B cell (primary cell): ENCODE measurements around the gene GNA12. TPM values are rescaled to one million over a fixed set of nuclear protein-coding genes. Genes with fewer than 3 reads are reported as not detected.

Experiments used
- ATAC-seq: fragments of 200-7000 bp; cut with Tn5 transposase; one replicate; pipeline ENCODE4 v1.10.0; 2021; ENCODE audit warnings: low read depth, mild to moderate bottlenecking, moderate number of reproducible peaks, moderate library complexity
- CTCF ChIA-PET: fragments of 350-600 bp; sonication (Branson Sonifier 250); formaldehyde crosslinking; loops from one replicate; lab custom pipeline; 2021; ENCODE audit warnings: antibody characterized with exemption, inconsistent platforms; lab: Charles Lee
- POLR2A ChIA-PET: fragments of 350-600 bp; sonication (Branson Sonifier 250); formaldehyde crosslinking; loops from one replicate; lab custom pipeline; 2021; ENCODE audit warnings: antibody characterized with exemption; lab: Charles Lee
- DNase-seq: peaks from one replicate; pipeline ENCODE4 v3.0.0; 2013
- H2AFZ ChIP-seq: 2 replicates; pipeline ENCODE4 v1.6.1; 2012; ENCODE audit warnings: mild to moderate bottlenecking, low read depth, low read length; ENCODE audit not compliant: insufficient read depth, poor library complexity, severe bottlenecking
- H3K27ac ChIP-seq, 2 donors: 1 replicate in 1 of 2; 2 replicates in 1 of 2; pipeline ENCODE4 v1.5.1; 2012 to 2013; ENCODE audit warnings: low read length in 2 of 2, mild to moderate bottlenecking in 2 of 2, moderate library complexity in 1 of 2
- H3K27me3 ChIP-seq, 4 experiments: fragments of 200-600 bp in 1 of 4; sonication (generic) in 1 of 4; replicated peaks in 1 of 4; 1 replicate in 2 of 4; 2 replicates in 2 of 4; pipeline versions ENCODE4 v1.6.1 to v1.7.0; 2013 to 2016; ENCODE audit warnings: low read length in 3 of 4, mild to moderate bottlenecking in 2 of 4, mixed read lengths in 1 of 4, moderate library complexity in 1 of 4; ENCODE audit not compliant: insufficient read depth in 4 of 4, control insufficient read depth in 3 of 4; ENCODE audit errors: control extremely low read depth in 1 of 4
- H3K36me3 ChIP-seq, 2 experiments: replicated peaks in 1 of 2; 1 replicate in 1 of 2; 2 replicates in 1 of 2; pipeline versions ENCODE4 v1.6.1 to v1.7.1; 2013; ENCODE audit warnings: low read length in 1 of 2; ENCODE audit not compliant: insufficient read depth in 2 of 2, control insufficient read depth in 1 of 2; ENCODE audit errors: control extremely low read depth in 1 of 2, extremely low read depth in 1 of 2
- H3K4me1 ChIP-seq, 2 donors: fragments of 200-600 bp in 1 of 2; sonication (generic) in 1 of 2; 1 replicate in 1 of 2; 2 replicates in 1 of 2; pipeline versions ENCODE4 v1.5.1 to v1.6.1; 2013 to 2017; ENCODE audit warnings: low read length in 2 of 2; ENCODE audit not compliant: control insufficient read depth in 2 of 2, insufficient read depth in 2 of 2
- H3K4me2 ChIP-seq: replicated peaks from 2 replicates; pipeline ENCODE3; 2012; ENCODE audit warnings: mild to moderate bottlenecking, low read depth, low read length; ENCODE audit not compliant: poor library complexity, severe bottlenecking
- H3K4me3 ChIP-seq, 5 experiments: fragments of 200-600 bp in 1 of 5; sonication (generic) in 1 of 5; 1 replicate in 3 of 5; 2 replicates in 2 of 5; pipeline versions ENCODE4 v1.5.1 to v1.7.0; 2011 to 2016; ENCODE audit warnings: low read length in 4 of 5, mild to moderate bottlenecking in 4 of 5, low read depth in 2 of 5, control low read depth in 1 of 5, moderate library complexity in 1 of 5; ENCODE audit not compliant: insufficient read depth in 1 of 5; ENCODE audit errors: control extremely low read depth in 1 of 5, extremely low read depth in 1 of 5
- H3K79me2 ChIP-seq: fragments of 200-600 bp; sonication (generic); one replicate; pipeline ENCODE4 v1.6.0; 2016; ENCODE audit warnings: low read length; ENCODE audit not compliant: control insufficient read depth, insufficient read depth
- H3K9ac ChIP-seq: fragments of 200-600 bp; sonication (generic); 2 replicates; pipeline ENCODE4 v1.6.1; 2017; ENCODE audit warnings: mild to moderate bottlenecking, low read length, moderate library complexity
- H3K9me3 ChIP-seq, 3 donors: one replicate each; pipeline versions ENCODE4 v1.6.1 to v1.7.1; 2013; ENCODE audit warnings: low read length in 2 of 3; ENCODE audit not compliant: control insufficient read depth in 2 of 3, insufficient read depth in 1 of 3; ENCODE audit errors: control extremely low read depth in 1 of 3
- H4K20me1 ChIP-seq: 2 replicates; pipeline ENCODE4 v1.6.0; 2012; ENCODE audit warnings: mild to moderate bottlenecking, low read length; ENCODE audit not compliant: insufficient read depth, control insufficient read depth, poor library complexity, severe bottlenecking
- H3K27ac Mint-ChIP-seq: one replicate; pipeline ENCODE4 v1.8.0; 2021; ENCODE audit warnings: mixed read lengths
- H3K27me3 Mint-ChIP-seq: one replicate; pipeline ENCODE4 v1.8.0; 2021; ENCODE audit warnings: mixed read lengths
- H3K4me1 Mint-ChIP-seq: one replicate; pipeline ENCODE4 v1.8.0; 2021; ENCODE audit warnings: mixed read lengths
- H3K4me3 Mint-ChIP-seq: one replicate; pipeline ENCODE4 v1.8.0; 2021; ENCODE audit warnings: mixed read lengths
- H3K9me3 Mint-ChIP-seq: one replicate; pipeline ENCODE4 v1.8.0; 2022; ENCODE audit warnings: mixed read lengths; ENCODE audit not compliant: insufficient read depth
- EZH2 ChIP-seq: IDR thresholded peaks from 2 replicates; pipeline ENCODE4 v1.6.1; 2012; ENCODE audit warnings: borderline replicate concordance, low read depth, mild to moderate bottlenecking, moderate library complexity, low read length; ENCODE audit not compliant: insufficient read depth, poor library complexity, severe bottlenecking
- WGBS: methylation state at CpG from one replicate; pipeline ENCODE4 v1.1.5; 2013; ENCODE audit warnings: missing lambda C conversion rate; ENCODE audit not compliant: insufficient coverage; 5-methylcytosine and 5-hydroxymethylcytosine counted together
- intact Hi-C: fragments of 100-400 bp; cut with micrococcal nuclease; formaldehyde crosslinking; loops from one replicate; pipeline ENCODE4 v1.10.0; 2022
- polyA plus RNA-seq: library from polyadenylated mRNA; depleted of rRNA; stranded (reverse); fragments of >200 nt; gene quantifications from 2 replicates; pipeline ENCODE4 v1.2.3, GENCODE V29; 2012
- total RNA-seq, 2 donors: library from RNA; stranded (reverse); fragments of 120-200 nt in 1 of 2; gene quantifications; 1 replicate in 1 of 2; 2 replicates in 1 of 2; pipeline versions ENCODE4 v1.2.3 to v1.2.4, GENCODE V29; 2013 to 2022
- TF ChIP-seq, protein P1 (sequence below): fragments of 200-600 bp; IDR thresholded peaks from one replicate; pipeline ENCODE4 v1.8.0; 2022; ENCODE audit warnings: antibody characterized with exemption, mild to moderate bottlenecking

GNA12 gene
- total and polyA plus RNA-seq, 2 donors (not counting 1 experiment from before 2014, with no cell fraction given), result 34.6 to 110 TPM

DNA sequence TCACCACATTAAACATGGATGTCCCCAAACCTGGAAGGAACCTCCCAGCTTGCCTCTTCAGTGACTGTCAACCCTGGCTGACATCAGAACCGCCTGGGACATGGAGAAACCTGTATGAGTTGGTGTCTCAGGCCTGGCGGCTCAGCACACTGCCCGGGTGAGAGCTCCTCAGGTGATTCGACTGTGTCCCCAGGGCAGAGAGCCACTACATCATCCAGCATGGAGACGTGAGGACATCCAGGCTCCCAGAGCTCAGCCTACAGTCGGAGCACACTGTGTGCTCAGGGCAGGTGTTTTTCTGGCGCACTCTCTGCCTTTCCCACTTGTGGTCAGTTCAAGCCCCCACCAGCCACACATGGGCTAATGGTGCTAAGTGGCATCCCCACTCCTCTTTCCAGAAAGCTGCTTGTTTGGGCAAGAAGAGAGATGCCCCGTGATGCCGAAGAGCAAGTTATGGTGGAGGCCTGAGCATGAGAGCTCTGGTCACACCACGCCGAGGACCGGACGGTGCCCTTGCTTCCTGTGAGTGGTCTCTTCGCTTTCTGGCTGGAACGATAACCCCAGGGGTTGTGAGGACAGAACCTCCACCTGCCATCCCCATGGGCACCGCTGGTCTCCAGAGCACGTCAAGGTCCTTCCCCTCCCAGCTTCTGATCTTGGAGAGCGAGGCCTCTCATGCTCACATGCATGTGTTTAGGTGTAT lies 117.6 kb downstream of the GNA12 start:
- Histone ChIP-seq H3K4me2 (no peak overlapping the region), H4K20me1 (peaks cover 28% of the 10 kb centered on the region), H3K9me3 (no peaks in the 10 kb centered on the region), H3K79me2 (peaks cover 6% of the 10 kb centered on the region), H3K27me3 (no peaks in the 10 kb centered on the region), H2AFZ (no peak overlapping the region), H3K4me1 (peaks cover 0 to 9% of the 10 kb centered on the region in 2 donors), H3K27ac (no peak overlapping the region), H3K4me3 (no peak overlapping the region), H3K36me3 (peaks cover 0 to 49% of the 10 kb centered on the region in 2 experiments), H3K9ac (no peak overlapping the region)
- Mint-ChIP-seq H3K4me3 (no peak overlapping the region), H3K9me3 (no peaks in the 10 kb centered on the region), H3K4me1 (peaks cover 13% of the 10 kb centered on the region), H3K27ac (no peak overlapping the region), H3K27me3 (no peaks in the 10 kb centered on the region)
- DNase-seq, result no peak
- intact Hi-C loops, result no loop called here
- WGBS, result 84% methylated on average over 13 of the region's 18 CpGs
- CTCF ChIA-PET, result interaction anchor here (1.4 kb wide), 1 partner anchor 16 kb away, joined by 3 read pairs; no protein-coding TSS in a partner anchor
- TF ChIP-seq, protein P1, sequence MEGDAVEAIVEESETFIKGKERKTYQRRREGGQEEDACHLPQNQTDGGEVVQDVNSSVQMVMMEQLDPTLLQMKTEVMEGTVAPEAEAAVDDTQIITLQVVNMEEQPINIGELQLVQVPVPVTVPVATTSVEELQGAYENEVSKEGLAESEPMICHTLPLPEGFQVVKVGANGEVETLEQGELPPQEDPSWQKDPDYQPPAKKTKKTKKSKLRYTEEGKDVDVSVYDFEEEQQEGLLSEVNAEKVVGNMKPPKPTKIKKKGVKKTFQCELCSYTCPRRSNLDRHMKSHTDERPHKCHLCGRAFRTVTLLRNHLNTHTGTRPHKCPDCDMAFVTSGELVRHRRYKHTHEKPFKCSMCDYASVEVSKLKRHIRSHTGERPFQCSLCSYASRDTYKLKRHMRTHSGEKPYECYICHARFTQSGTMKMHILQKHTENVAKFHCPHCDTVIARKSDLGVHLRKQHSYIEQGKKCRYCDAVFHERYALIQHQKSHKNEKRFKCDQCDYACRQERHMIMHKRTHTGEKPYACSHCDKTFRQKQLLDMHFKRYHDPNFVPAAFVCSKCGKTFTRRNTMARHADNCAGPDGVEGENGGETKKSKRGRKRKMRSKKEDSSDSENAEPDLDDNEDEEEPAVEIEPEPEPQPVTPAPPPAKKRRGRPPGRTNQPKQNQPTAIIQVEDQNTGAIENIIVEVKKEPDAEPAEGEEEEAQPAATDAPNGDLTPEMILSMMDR, result no peak
- TF ChIP-seq EZH2, result no peak
- no peak for ATAC-seq
- POLR2A ChIA-PET, result no interaction called here
